Peyer's patch (tissue), 4 donors: ENCODE results near the gene ANKRD37.

Experiments used
- POLR2A ChIP-seq, 2 donors: fragments of 450-650 bp; IDR thresholded peaks; one replicate each; pipeline ENCODE4 v1.5.1; 2017; ENCODE audit warnings: antibody characterized with exemption in 2 of 2, mild to moderate bottlenecking in 2 of 2, moderate library complexity in 2 of 2
- TF ChIP-seq, protein P1 (sequence below), 6 experiments: fragments of 450-650 bp in 4 of 6; fragments of 200-600 bp in 2 of 6; sonication (generic) in 1 of 6; IDR thresholded peaks; one replicate each; pipeline ENCODE4 v1.5.1; 2017 to 2019; ENCODE audit warnings: antibody characterized with exemption in 6 of 6, mild to moderate bottlenecking in 3 of 6, moderate library complexity in 1 of 6

DNA sequence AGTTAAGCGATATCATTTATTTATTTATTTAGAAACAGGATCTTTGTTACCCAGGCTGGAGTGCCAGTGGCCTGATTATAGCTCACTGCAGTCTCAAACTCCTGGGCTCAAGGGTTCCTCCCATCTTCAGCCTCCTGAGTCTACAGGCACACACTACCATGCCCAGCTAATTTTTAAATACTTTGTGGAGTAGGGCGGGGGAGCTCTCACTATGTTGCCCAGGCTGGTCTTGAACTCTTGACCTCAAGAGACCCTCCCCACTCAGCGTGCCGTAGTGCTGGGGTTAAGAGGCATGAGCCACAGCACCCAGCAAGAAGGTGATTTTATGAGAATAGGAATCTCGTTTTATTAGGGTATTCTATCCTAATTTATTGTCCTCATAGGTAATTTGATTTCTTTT lies 33.0 kb downstream of the ANKRD37 start:
- TF ChIP-seq, protein P1, sequence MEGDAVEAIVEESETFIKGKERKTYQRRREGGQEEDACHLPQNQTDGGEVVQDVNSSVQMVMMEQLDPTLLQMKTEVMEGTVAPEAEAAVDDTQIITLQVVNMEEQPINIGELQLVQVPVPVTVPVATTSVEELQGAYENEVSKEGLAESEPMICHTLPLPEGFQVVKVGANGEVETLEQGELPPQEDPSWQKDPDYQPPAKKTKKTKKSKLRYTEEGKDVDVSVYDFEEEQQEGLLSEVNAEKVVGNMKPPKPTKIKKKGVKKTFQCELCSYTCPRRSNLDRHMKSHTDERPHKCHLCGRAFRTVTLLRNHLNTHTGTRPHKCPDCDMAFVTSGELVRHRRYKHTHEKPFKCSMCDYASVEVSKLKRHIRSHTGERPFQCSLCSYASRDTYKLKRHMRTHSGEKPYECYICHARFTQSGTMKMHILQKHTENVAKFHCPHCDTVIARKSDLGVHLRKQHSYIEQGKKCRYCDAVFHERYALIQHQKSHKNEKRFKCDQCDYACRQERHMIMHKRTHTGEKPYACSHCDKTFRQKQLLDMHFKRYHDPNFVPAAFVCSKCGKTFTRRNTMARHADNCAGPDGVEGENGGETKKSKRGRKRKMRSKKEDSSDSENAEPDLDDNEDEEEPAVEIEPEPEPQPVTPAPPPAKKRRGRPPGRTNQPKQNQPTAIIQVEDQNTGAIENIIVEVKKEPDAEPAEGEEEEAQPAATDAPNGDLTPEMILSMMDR (IDR thresholded peaks at IDR 0.05): no peak
- no peak for TF ChIP-seq POLR2A (IDR thresholded peaks at IDR 0.05)
